ENCODE data around the gene PLXDC2.

The PLXDC2 gene

DNA sequence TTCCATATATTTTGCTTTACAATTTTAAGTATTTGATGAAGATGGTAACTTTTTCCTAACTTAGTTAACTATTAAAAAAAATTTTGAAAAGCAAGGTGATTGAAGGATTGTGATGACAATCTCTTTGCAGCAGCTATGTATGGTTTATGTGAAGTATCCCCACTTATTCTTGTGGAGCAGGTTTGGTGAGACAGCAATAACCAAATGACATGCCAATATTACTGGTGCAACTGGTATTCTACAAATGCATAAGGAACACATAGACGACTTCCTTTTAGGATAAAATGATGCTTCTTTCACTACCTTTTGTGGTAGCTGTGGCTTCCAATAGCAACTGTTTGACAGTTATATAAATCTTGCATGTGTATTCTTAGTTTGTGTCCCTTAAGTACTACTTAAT, 465.3 kb downstream of the PLXDC2 start:
- no peaks in the 10 kb centered on the region for H3K27me3 ChIP-seq (ENCODE audit: control insufficient read depth, insufficient read depth, low read length)
- H3K9me3 ChIP-seq (ENCODE audit: control insufficient read depth, insufficient read depth, low read length) = no peaks in the 10 kb centered on the region

DNA sequence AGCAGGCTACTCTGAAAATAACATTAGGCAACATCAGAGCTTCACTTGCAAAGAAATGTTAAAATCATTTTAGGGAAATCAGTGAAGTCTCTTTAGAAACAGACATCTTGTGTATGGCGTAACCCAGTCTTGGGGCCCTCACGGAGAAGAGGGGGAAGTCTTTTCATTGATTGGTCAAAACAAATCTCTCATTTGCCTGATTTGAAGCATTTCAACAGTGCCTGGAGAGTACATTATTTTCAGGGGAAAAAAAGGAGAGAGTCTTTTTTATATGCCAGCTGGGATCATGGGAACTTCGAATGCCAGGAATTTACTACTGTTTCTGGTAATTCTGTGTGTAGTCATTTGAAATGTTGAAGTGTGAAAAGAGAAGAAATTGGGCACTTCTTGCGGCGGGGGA, 471.4 kb downstream of the PLXDC2 start:
- Histone ChIP-seq H3K36me3 (ENCODE audit: control insufficient read depth, insufficient read depth, low read length) (no peaks in the 10 kb centered on the region), H3K4me3 (ENCODE audit: low read depth, low read length) (no peak overlapping the region), H3K9ac (ENCODE audit: low read depth, low read length) (no peak overlapping the region)

More for the DNA sequence above, 465.3 kb downstream of the PLXDC2 start:
- H3K9ac ChIP-seq (ENCODE audit: low read depth, low read length) = no peak overlapping the region
- no peaks in the 10 kb centered on the region for H3K4me1 ChIP-seq (ENCODE audit: control insufficient read depth, insufficient read depth, low read length)
- peaks cover 3% of the 10 kb centered on the region for H3K36me3 ChIP-seq (ENCODE audit: control insufficient read depth, insufficient read depth, low read length)
- no peak overlapping the region for H3K4me3 ChIP-seq (ENCODE audit: low read depth, low read length)

DNA sequence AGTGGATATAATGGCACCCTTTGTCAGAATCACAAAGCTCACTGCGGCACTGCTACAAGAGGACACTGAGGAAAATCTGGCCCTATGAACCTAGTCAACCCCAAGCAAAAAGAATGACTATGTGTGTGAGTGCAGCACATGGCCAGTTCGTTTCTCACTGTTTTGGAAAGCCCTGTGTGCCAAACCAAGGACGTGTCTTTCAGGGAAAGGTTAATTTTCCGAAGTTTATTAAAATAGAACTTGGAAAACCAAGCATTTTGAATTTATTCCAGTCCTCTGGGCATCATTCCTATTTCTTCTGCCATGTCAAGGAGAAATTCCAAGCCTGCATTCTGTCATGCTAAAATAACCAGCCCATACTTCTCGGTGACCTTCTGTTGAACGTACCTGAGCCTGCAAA, 471.8 kb downstream of the PLXDC2 start:
- H3K9me3 ChIP-seq (ENCODE audit: control insufficient read depth, insufficient read depth, low read length) = no peaks in the 10 kb centered on the region
- no peaks in the 10 kb centered on the region for H3K36me3 ChIP-seq (ENCODE audit: control insufficient read depth, insufficient read depth, low read length)
- no peak overlapping the region for H3K4me3 ChIP-seq (ENCODE audit: low read depth, low read length)
- no peak overlapping the region for H3K9ac ChIP-seq (ENCODE audit: low read depth, low read length)
- H3K27me3 ChIP-seq (ENCODE audit: control insufficient read depth, insufficient read depth, low read length) = no peaks in the 10 kb centered on the region
- no peaks in the 10 kb centered on the region for H3K4me1 ChIP-seq (ENCODE audit: control insufficient read depth, insufficient read depth, low read length)

More for the DNA sequence above, 471.4 kb downstream of the PLXDC2 start:
- H3K9me3 ChIP-seq (ENCODE audit: control insufficient read depth, insufficient read depth, low read length) = no peaks in the 10 kb centered on the region
- no peaks in the 10 kb centered on the region for H3K4me1 ChIP-seq (ENCODE audit: control insufficient read depth, insufficient read depth, low read length)
- H3K27me3 ChIP-seq (ENCODE audit: control insufficient read depth, insufficient read depth, low read length) = no peaks in the 10 kb centered on the region

DNA sequence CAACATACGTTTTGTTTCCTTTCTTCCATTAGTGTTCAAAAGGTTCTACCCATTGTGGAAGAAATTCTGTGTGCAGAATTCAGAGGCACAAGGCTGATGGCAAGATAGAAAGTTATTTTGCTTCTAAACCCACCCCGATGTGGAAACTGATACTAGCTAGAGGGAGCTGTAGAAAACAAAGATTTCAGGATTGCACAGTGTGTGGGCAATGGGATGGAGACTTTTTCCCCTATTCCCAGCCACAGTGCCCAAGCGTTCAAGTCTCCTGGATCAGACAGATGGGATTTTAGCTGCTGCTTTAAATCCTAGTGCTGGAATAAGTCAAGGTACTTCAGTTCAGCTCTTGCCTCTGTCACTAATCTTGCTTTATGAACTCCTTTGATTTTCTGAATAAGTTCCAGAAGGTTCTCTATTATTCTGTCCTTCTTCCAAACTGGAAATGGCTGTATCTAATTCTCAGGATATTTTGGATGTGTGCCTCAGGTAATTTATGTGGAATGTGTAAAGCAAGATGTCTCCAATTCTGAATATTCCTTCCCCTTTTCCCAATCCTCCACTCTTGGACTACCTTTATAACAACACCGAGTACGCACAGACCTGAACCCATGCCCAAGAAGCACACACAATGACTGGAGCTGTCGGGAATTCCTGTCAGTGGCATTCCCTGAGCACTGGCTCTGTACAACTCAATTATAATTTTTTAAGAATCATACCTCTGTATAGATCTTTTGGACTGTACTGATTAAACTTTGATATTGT, 473.0 kb downstream of the PLXDC2 start:
- Histone ChIP-seq H3K4me1 (ENCODE audit: control insufficient read depth, insufficient read depth, low read length) (no peaks in the 10 kb centered on the region), H3K36me3 (ENCODE audit: control insufficient read depth, insufficient read depth, low read length) (no peaks in the 10 kb centered on the region), H3K9me3 (ENCODE audit: control insufficient read depth, insufficient read depth, low read length) (no peaks in the 10 kb centered on the region), H3K4me3 (ENCODE audit: low read depth, low read length) (no peak overlapping the region), H3K9ac (ENCODE audit: low read depth, low read length) (no peak overlapping the region), H3K27me3 (ENCODE audit: control insufficient read depth, insufficient read depth, low read length) (no peaks in the 10 kb centered on the region)

DNA sequence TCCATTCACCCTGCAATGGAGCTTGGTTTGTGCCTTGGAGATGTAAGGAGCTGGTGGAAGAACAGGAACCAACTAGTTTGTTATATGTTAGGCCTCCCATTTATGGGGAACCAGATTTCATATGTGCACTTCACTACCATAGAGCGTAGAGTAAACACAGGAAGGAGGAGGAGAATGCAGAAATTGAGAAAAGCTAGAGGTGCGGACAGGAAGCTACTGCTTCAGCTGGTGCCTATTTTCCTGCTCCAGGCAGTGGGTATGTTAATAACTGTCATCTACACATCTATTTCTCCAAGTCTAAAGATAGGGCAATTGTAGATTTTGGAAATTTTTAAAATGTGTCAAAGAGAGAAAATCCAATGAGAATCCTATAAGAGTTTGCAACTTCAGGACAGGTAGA, 482.2 kb downstream of the PLXDC2 start:
- Histone ChIP-seq H3K4me1 (ENCODE audit: control insufficient read depth, insufficient read depth, low read length) (no peaks in the 10 kb centered on the region), H3K27me3 (ENCODE audit: control insufficient read depth, insufficient read depth, low read length) (no peaks in the 10 kb centered on the region), H3K9ac (ENCODE audit: low read depth, low read length) (no peak overlapping the region), H3K9me3 (ENCODE audit: control insufficient read depth, insufficient read depth, low read length) (peaks cover 8% of the 10 kb centered on the region), H3K36me3 (ENCODE audit: control insufficient read depth, insufficient read depth, low read length) (no peaks in the 10 kb centered on the region), H3K4me3 (ENCODE audit: low read depth, low read length) (no peak overlapping the region)

DNA sequence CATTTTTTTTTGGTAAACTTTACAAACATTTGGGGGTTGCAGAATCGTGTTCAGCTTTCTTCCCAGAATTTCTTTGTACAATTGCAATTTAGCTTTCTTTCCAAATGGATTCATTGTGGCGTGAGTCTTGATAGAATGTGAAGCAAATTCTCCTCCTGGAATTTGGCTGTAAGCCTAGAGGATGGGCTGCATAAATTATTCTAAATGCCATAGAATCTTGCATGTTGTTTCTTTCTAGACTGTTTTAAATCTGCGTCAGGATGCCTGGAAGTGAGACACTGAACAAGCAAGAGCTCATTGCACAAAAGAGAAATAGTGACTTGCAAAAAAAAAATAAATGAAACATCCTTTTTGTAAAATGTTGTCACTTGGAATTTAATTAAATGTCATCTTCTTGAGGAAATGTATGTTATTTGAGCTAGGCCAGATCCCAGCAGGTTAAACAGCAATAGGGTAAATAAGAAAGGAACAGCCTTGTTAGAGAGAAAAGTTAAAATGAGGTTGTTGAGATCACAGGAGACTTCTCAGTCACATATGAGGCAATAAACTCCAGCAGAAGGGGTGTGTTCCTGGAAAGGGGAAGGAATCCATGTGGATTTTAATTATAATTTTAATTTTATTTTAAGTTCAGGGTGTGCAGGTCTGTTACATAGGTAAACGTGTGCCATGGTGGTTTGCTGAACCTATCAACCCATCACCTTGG, 483.0 kb downstream of the PLXDC2 start:
- Histone ChIP-seq H3K4me1 (ENCODE audit: control insufficient read depth, insufficient read depth, low read length) (no peaks in the 10 kb centered on the region), H3K27me3 (ENCODE audit: control insufficient read depth, insufficient read depth, low read length) (no peaks in the 10 kb centered on the region), H3K9ac (ENCODE audit: low read depth, low read length) (no peak overlapping the region), H3K9me3 (ENCODE audit: control insufficient read depth, insufficient read depth, low read length) (peaks cover 8% of the 10 kb centered on the region), H3K36me3 (ENCODE audit: control insufficient read depth, insufficient read depth, low read length) (no peaks in the 10 kb centered on the region), H3K4me3 (ENCODE audit: low read depth, low read length) (no peak overlapping the region)

DNA sequence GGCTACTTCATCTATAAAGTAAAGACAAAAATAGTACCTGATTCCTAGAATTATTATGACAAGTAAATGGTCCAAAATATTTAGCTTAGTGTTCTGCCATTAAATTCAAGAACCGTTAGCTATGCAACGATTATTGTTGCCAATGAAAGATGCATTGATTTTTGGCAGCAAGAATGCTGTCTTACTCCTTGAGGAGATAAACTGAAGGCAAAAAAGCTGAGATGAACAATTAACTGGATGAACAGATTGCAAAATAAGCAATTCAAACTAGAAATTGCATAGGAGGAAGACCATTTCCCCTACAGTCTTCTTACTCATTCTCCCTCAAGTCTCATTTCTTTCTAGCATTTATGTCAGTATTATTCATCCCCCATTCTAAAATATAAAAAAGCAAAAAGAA, 484.5 kb downstream of the PLXDC2 start:
- H3K9me3 ChIP-seq (ENCODE audit: control insufficient read depth, insufficient read depth, low read length) = peaks cover 8% of the 10 kb centered on the region
- no peaks in the 10 kb centered on the region for H3K36me3 ChIP-seq (ENCODE audit: control insufficient read depth, insufficient read depth, low read length)
- no peak overlapping the region for H3K9ac ChIP-seq (ENCODE audit: low read depth, low read length)
- no peaks in the 10 kb centered on the region for H3K4me1 ChIP-seq (ENCODE audit: control insufficient read depth, insufficient read depth, low read length)
- no peaks in the 10 kb centered on the region for H3K27me3 ChIP-seq (ENCODE audit: control insufficient read depth, insufficient read depth, low read length)
- H3K4me3 ChIP-seq (ENCODE audit: low read depth, low read length) = no peak overlapping the region

DNA sequence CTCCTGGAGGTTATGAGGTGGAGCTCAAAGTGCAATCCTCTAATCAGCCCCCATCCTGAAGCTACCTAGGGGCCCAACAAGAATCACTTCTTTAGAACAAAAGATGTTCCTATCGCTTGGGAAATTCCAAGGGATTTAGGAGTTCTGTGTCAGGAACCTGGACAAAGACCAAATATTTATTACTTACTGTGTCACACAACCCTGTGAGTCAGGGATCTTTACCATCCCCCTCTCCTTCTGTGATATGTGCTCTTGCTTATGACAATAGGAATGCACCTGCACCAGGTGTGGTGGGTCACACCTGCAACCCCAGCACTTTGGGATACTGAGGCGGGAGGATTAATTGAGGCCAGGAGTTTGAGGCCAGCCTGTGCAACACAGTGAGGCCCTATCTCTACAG, 485.8 kb downstream of the PLXDC2 start:
- no peaks in the 10 kb centered on the region for H3K27me3 ChIP-seq (ENCODE audit: control insufficient read depth, insufficient read depth, low read length)
- peaks cover 8% of the 10 kb centered on the region for H3K9me3 ChIP-seq (ENCODE audit: control insufficient read depth, insufficient read depth, low read length)
- no peaks in the 10 kb centered on the region for H3K4me1 ChIP-seq (ENCODE audit: control insufficient read depth, insufficient read depth, low read length)
- no peak overlapping the region for H3K9ac ChIP-seq (ENCODE audit: low read depth, low read length)
- H3K36me3 ChIP-seq (ENCODE audit: control insufficient read depth, insufficient read depth, low read length) = no peaks in the 10 kb centered on the region
- no peak overlapping the region for H3K4me3 ChIP-seq (ENCODE audit: low read depth, low read length)

DNA sequence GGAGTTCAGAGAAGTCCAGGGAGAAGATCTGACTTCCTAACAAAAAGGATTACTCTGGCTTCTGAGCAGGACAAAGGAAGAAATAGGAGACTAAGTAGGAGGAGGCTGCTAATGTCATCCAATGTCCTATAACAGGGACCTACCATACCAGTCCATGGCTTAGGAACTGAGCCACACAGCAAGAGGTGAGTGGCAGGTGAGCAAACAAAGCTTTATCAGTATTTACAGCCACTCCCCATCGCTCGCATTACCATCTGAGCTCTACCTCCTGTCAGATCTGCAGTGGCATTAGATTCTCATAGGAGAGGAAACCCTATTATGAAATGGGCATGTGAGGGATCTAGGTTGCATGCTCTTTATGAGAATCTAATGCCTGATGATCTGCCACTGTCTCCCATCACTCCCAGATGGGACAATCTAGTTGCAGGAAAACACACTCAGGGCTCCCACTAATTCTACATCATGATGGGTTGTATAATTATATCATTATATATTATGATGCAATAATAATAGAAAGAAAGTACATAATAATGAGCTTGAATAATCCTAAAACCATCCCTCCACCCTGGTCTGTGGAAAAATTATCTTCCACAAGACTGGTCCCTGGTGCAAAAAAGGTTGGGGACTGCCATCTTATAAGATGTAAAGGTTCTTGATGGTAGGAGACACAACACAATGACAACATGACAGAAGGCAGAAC, 487.4 kb downstream of the PLXDC2 start:
- no peak overlapping the region for H3K4me3 ChIP-seq (ENCODE audit: low read depth, low read length)
- H3K36me3 ChIP-seq (ENCODE audit: control insufficient read depth, insufficient read depth, low read length) = no peaks in the 10 kb centered on the region
- no peaks in the 10 kb centered on the region for H3K9me3 ChIP-seq (ENCODE audit: control insufficient read depth, insufficient read depth, low read length)
- H3K9ac ChIP-seq (ENCODE audit: low read depth, low read length) = no peak overlapping the region
- no peaks in the 10 kb centered on the region for H3K4me1 ChIP-seq (ENCODE audit: control insufficient read depth, insufficient read depth, low read length)
- H3K27me3 ChIP-seq (ENCODE audit: control insufficient read depth, insufficient read depth, low read length) = no peaks in the 10 kb centered on the region

DNA sequence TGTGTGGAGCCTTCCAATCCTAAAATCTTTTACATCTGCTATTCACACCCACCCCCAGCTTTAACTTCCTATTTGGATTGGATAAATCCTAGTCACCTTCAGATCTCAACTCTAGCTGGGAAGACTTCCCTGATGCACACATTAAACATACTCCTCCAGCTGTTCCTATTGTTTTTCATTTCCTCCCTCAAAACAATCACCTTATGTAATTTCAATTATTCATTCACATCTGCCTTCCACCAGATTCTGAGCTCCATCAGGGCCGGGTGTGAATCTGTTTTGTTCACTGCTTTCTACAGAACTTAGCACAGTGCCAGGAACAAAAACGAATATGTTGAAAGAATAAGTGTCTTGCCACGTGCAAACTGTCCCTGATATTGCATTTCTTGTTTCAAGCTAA, 497.4 kb downstream of the PLXDC2 start:
- Histone ChIP-seq H3K9ac (ENCODE audit: low read depth, low read length) (no peak overlapping the region), H3K9me3 (ENCODE audit: control insufficient read depth, insufficient read depth, low read length) (no peaks in the 10 kb centered on the region), H3K4me3 (ENCODE audit: low read depth, low read length) (no peak overlapping the region), H3K27me3 (ENCODE audit: control insufficient read depth, insufficient read depth, low read length) (no peaks in the 10 kb centered on the region), H3K36me3 (ENCODE audit: control insufficient read depth, insufficient read depth, low read length) (no peaks in the 10 kb centered on the region), H3K4me1 (ENCODE audit: control insufficient read depth, insufficient read depth, low read length) (no peaks in the 10 kb centered on the region)

DNA sequence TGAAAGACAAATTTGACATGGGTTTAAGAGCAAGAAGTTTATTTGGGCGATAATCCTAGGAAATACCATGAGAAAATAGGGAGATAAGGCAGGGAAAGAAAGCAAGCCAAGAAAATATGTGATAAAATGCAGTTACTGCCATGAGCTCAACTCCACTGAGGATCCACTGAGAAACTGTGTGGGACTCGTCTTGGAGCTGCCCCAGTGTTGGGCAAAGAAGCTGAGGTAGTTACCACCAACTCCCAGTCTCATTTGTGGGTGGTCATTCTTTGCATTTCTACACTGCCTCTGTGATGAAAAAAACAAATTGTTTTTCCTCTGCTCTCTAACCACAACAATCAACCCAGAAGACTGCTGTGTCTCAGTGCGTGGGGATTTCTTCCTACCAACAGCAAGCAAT, 498.2 kb downstream of the PLXDC2 start:
- Histone ChIP-seq H3K4me3 (ENCODE audit: low read depth, low read length) (no peak overlapping the region), H3K9me3 (ENCODE audit: control insufficient read depth, insufficient read depth, low read length) (no peaks in the 10 kb centered on the region), H3K4me1 (ENCODE audit: control insufficient read depth, insufficient read depth, low read length) (no peaks in the 10 kb centered on the region), H3K27me3 (ENCODE audit: control insufficient read depth, insufficient read depth, low read length) (no peaks in the 10 kb centered on the region), H3K9ac (ENCODE audit: low read depth, low read length) (no peak overlapping the region), H3K36me3 (ENCODE audit: control insufficient read depth, insufficient read depth, low read length) (no peaks in the 10 kb centered on the region)

DNA sequence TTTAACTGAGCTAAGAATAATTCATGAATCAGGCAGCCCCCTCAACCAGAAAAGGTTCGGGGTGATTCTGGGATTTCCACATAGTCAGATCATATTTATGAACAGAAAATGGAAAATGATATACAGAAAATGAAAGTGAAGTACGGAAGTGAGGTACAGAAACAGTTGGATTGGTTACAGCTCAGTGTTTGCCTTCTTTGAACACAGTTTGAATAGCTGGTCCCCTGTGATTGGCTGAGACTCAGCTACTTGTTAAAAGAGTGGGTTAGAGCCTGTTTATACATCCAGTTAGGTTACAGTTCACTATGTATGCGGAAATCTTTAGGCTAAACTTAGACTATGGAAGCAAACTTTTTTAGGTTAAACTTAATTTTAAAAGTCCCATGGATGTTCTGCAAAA, 511.7 kb downstream of the PLXDC2 start:
- H3K27me3 ChIP-seq (ENCODE audit: control insufficient read depth, insufficient read depth, low read length) = no peaks in the 10 kb centered on the region
- no peaks in the 10 kb centered on the region for H3K36me3 ChIP-seq (ENCODE audit: control insufficient read depth, insufficient read depth, low read length)
- no peak overlapping the region for H3K4me3 ChIP-seq (ENCODE audit: low read depth, low read length)
- H3K9ac ChIP-seq (ENCODE audit: low read depth, low read length) = no peak overlapping the region
- H3K9me3 ChIP-seq (ENCODE audit: control insufficient read depth, insufficient read depth, low read length) = no peaks in the 10 kb centered on the region
- H3K4me1 ChIP-seq (ENCODE audit: control insufficient read depth, insufficient read depth, low read length) = no peaks in the 10 kb centered on the region

All from iPS-15b (cell line).